Fibroblast of skin of left biceps (primary cell): Measurements from ENCODE around the gene RBFOX2.
"Not testable (repeated sequence)": the region's sequence is repeated elsewhere in the genome, so short reads cannot be mapped to it uniquely, and the experiment has no call there.

Experiments used
- DNase-seq, 2 experiments: peaks; one replicate each; pipeline ENCODE4 v3.0.0-alpha.2; 2013; ENCODE audit warnings: low read depth in 2 of 2

RBFOX2 gene

GRCh38 chr22:36044517-36044916 lies 15.9 kb upstream of the RBFOX2 start:
- not testable (repeated sequence) for DNase-seq

GRCh38 chr22:36042240-36042639 lies 13.6 kb upstream of the RBFOX2 start:
- no peak for DNase-seq

- no peak for DNase-seq
Observed at GRCh38 chr22:36039125-36039524, 10.5 kb upstream of the RBFOX2 start.

GRCh38 chr22:36037102-36037758 lies 8.6 kb upstream of the RBFOX2 start:
- DNase-seq: no peak

GRCh38 chr22:36036167-36036624 lies 7.6 kb upstream of the RBFOX2 start:
- no peak for DNase-seq

- DNase-seq: no peak
Observed at GRCh38 chr22:36032611-36033010, 4.0 kb upstream of the RBFOX2 start.

- DNase-seq: no peak
Observed at GRCh38 chr22:36029406-36029755, 757 bp upstream of the RBFOX2 start.

GRCh38 chr22:36027935-36028645 lies 534 bp downstream of the RBFOX2 start:
- DNase-seq: no peak

- DNase-seq: no peak
Observed at GRCh38 chr22:36027579-36027934, 1.1 kb downstream of the RBFOX2 start.

- no peak for DNase-seq
Observed at GRCh38 chr22:36026741-36027140, 1.9 kb downstream of the RBFOX2 start.

- no peak for DNase-seq
Observed at GRCh38 chr22:36022697-36023096, 5.9 kb downstream of the RBFOX2 start.

GRCh38 chr22:36022162-36022561 lies 6.5 kb downstream of the RBFOX2 start:
- peak in 1 of 2 experiments; percentile 54 for DNase-seq

- DNase-seq: no peak
Observed at GRCh38 chr22:36021606-36022153, 6.9 kb downstream of the RBFOX2 start.

GRCh38 chr22:36020865-36021264 lies 7.8 kb downstream of the RBFOX2 start:
- DNase-seq: not testable (repeated sequence)

- no peak for DNase-seq
Observed at GRCh38 chr22:36017651-36018091, 11.0 kb downstream of the RBFOX2 start.

GRCh38 chr22:36016684-36017083 lies 11.9 kb downstream of the RBFOX2 start:
- no peak for DNase-seq

- DNase-seq: no peak
Observed at GRCh38 chr22:36015811-36016529, 12.7 kb downstream of the RBFOX2 start.

- no peak for DNase-seq
Observed at GRCh38 chr22:36015155-36015810, 13.3 kb downstream of the RBFOX2 start.

GRCh38 chr22:36014546-36015074 lies 14.0 kb downstream of the RBFOX2 start:
- DNase-seq: no peak

- DNase-seq: no peak
Observed at GRCh38 chr22:36012332-36012731, 16.3 kb downstream of the RBFOX2 start.

- DNase-seq: peak; percentile 70 to 75
Observed at GRCh38 chr22:36010882-36011281, 17.7 kb downstream of the RBFOX2 start.

GRCh38 chr22:36010090-36010489 lies 18.5 kb downstream of the RBFOX2 start:
- no peak for DNase-seq
